ENCODE data around the gene PM20D1. TPM values are rescaled to one million over a fixed set of nuclear protein-coding genes. Genes with fewer than 3 reads are reported as not detected.
"Not testable (repeated sequence)": the region's sequence is repeated elsewhere in the genome, so short reads cannot be mapped to it uniquely, and the experiment has no call there.

Gene PM20D1
- under 1 TPM in 1 of 4 donors, not detected in 3; 0.13 TPM for total RNA-seq

DNA sequence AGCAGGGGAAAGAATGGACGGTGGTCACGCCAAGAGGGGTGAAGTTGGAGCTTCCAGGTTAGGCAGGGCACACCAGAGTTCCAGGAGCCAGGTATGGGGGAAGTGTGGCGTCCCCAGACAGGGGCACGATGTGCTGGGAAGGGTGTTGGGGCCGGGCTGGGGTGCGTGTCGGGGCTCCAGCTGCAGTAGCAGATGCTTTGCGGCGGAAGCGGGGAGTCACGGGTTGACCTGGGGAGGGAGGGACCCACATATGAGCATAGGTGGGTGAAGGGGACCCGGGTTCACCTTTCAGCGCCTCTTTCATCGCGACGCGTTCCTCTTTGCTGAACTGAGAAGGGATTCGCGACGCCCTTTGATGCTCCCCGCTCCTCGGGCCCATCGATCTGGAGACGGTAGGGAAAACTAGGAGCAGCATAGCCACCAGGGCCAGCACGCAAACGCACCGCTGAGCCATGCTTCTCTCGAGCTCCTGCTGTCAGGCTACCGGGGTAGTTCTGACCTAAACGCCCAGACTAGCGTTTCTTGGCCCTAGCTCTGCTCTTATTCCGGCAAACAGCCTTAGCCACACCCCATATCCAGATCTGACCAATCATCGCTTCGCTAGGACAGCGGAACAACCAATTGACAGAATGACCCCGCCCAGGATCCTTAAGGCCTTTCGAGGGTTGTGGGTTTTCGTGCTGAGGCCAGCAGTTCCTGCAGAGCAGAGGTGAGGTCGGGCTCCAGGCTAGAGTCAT, at the start of gene PM20D1:
Gene PM20D1 (minus strand): TSS at position 514 of the 737 bp plus-strand sequence. CDS start 60 bp downstream, at position 454.
- Histone ChIP-seq H3K27me3 (no peaks in the 10 kb centered on the region), H3K4me3 (peak within 1 kb of the TSS in 1 of 2 donors; percentile 42), H3K4me1 (peaks cover 0 to 5% (median 0%) of the 10 kb centered on the region in 3 donors), H3K9me3 (peaks cover 0 to 8% (median 0%) of the 10 kb centered on the region in 3 donors), H3K27ac (no peak within 1 kb of the TSS), H3K36me3 (no peaks in the 10 kb centered on the region)
- ATAC-seq, result peak; percentile 98
- 45% methylated on average over 11 of the region's 39 CpGs; no CpG with 5 or more reads in 1 of the 2 donors for WGBS, 2 donors (ENCODE audit: low coverage in 1 of 2)
- TF ChIP-seq POLR2A (IDR thresholded peaks at IDR 0.05) (no peak), EP300 (IDR thresholded peaks at IDR 0.05) (no peak), CTCF (IDR thresholded peaks at IDR 0.05) (no peak)

DNA sequence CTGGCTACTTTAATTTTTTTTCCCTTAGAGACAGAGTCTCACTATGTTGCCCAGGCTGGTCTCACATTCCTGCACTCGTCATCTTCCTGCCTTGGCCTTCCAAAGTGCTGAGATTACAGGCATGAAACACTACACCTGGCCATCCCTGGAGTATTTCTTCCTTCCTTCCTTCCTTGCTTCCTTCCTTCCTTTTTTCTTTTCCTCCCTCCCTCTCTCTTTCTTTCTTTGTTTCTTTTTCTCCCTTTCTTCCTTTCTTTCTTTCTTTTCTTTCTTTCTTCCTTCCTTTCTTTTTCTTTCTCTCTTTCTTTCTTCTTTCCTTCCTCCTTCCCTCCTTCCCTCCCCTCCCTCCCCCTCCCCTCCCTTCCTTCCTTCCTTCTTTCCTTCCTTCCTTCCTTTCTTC, 46.4 kb upstream of the PM20D1 start:
- no peaks in the 10 kb centered on the region for H3K27me3 ChIP-seq
- no peak overlapping the region for H3K4me3 ChIP-seq
- no peak for ATAC-seq
- H3K27ac ChIP-seq, result no peak overlapping the region
- WGBS, 2 donors (ENCODE audit: low coverage in 1 of 2), result 57 to 64% methylated on average over 1 of the region's 1 CpG
- TF ChIP-seq POLR2A (IDR thresholded peaks at IDR 0.05), result no peak
- TF ChIP-seq POLR2AphosphoS5 (IDR thresholded peaks at IDR 0.05), result no peak
- no peak for TF ChIP-seq CTCF (IDR thresholded peaks at IDR 0.05)
- TF ChIP-seq EP300 (IDR thresholded peaks at IDR 0.05), result no peak
- H3K36me3 ChIP-seq, result peaks cover 0 to 5% of the 10 kb centered on the region in 2 donors
- peaks cover 0 to 15% (median 0%) of the 10 kb centered on the region in 3 donors for H3K9me3 ChIP-seq
- H3K4me1 ChIP-seq, result no peaks in the 10 kb centered on the region

DNA sequence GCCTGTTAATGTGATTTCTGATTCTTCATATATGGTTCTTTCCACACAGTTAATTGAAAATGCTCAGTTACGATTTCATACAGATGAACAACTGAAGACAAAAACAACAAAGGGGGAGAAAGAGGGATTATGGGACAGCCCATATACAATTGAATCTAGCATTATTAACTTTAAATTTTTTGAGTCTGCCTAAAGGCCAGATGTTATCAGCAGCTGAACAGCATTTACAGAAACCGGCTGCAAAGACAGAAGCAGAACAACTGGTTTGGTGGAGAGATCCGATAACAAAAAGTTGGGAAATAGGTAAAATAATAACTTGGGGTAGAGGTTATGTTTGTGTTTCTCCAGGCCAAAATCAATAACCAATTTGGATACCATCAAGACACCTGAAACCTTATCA, 44.2 kb upstream of the PM20D1 start:
- H3K4me1 ChIP-seq, H3K27ac ChIP-seq, H3K36me3 ChIP-seq, ATAC-seq, H3K4me3 ChIP-seq, H3K27me3 ChIP-seq: not testable (repeated sequence)
- H3K9me3 ChIP-seq, result peaks cover 0 to 15% (median 0%) of the 10 kb centered on the region in 3 donors
- 83% methylated on average over 2 to 3 of the region's 3 CpGs for WGBS, 2 donors (ENCODE audit: low coverage in 1 of 2)

- not testable (repeated sequence) for ATAC-seq
Observed at GRCh38 chr1:205892175-205892574, 42.2 kb upstream of the PM20D1 start.

DNA sequence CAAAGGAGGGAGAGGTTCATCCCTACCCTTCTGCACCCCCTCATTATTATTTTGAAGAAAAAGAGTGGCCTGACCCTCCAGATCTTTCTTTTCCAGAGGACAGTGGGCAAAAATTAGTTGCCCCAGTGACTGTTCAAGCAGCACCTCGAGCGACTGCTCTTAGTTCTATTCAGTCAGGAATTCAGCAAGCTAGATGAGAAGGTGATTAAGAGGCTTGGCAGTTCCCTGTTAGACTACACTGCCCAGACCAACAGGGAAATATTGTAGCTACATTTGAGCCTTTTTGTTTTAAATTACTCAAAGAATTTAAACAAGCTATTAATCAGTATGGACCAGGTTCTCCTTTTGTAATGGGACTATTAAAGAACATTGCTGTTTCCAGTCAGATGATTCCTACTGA, 41.5 kb upstream of the PM20D1 start:
- not testable (repeated sequence) for H3K36me3 ChIP-seq, H3K4me3 ChIP-seq, H3K27ac ChIP-seq, H3K4me1 ChIP-seq, H3K9me3 ChIP-seq, H3K27me3 ChIP-seq, ATAC-seq
- 63 to 81% methylated on average over 2 of the region's 2 CpGs for WGBS, 2 donors (ENCODE audit: low coverage in 1 of 2)

More at GRCh38 chr1:205892175-205892574, 42.2 kb upstream of the PM20D1 start:
- 33 to 56% methylated on average over 1 to 2 of the region's 2 CpGs for WGBS, 2 donors (ENCODE audit: low coverage in 1 of 2)
- H3K27ac ChIP-seq, H3K27me3 ChIP-seq, H3K9me3 ChIP-seq, H3K4me3 ChIP-seq, H3K36me3 ChIP-seq, H3K4me1 ChIP-seq: not testable (repeated sequence)

GRCh38 chr1:205890631-205891030, 40.7 kb upstream of the PM20D1 start:
- H3K4me1 ChIP-seq, H3K36me3 ChIP-seq, H3K4me3 ChIP-seq, H3K27me3 ChIP-seq, H3K9me3 ChIP-seq, ATAC-seq, H3K27ac ChIP-seq: not testable (repeated sequence)
- WGBS, 2 donors (ENCODE audit: low coverage in 1 of 2), result 90% methylated on average over 3 of the region's 3 CpGs; no CpG with 5 or more reads in 1 of the 2 donors

DNA sequence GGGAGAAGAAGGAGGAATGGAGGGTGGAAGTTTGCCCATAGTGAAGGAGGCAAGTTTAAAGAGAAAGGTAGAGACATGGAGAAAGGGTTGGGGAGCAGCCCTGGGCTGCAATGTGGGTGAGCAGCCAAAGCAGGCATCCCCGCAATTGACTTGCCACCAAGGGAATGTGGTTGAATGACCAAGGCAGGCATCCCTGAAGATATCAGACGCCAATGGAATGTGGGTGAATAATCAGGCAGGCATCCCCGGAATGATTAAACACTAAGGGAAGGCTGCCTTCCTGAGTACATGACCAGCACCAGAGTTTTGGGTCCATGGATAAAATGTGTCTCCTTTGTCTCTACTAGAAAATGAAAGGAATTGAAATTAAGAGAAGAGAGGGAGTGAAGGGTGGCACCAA, 39.8 kb upstream of the PM20D1 start:
- H3K9me3 ChIP-seq, H3K4me1 ChIP-seq, H3K36me3 ChIP-seq, ATAC-seq, H3K27me3 ChIP-seq, H3K27ac ChIP-seq, H3K4me3 ChIP-seq: not testable (repeated sequence)
- WGBS, 2 donors (ENCODE audit: low coverage in 1 of 2), result 62 to 75% methylated on average over 2 to 3 of the region's 3 CpGs

- not testable (repeated sequence) for ATAC-seq, H3K4me1 ChIP-seq, H3K36me3 ChIP-seq, H3K9me3 ChIP-seq, H3K4me3 ChIP-seq, H3K27ac ChIP-seq, H3K27me3 ChIP-seq
- 76 to 78% methylated on average over 4 of the region's 4 CpGs for WGBS, 2 donors (ENCODE audit: low coverage in 1 of 2)
Observed at GRCh38 chr1:205889006-205889405, 39.1 kb upstream of the PM20D1 start.

Measured in gastroesophageal sphincter (tissue), 4 donors.